Fibroblast of villous mesenchyme (primary cell): ENCODE data around the gene TNNC2. TPM values are rescaled to one million over a fixed set of nuclear protein-coding genes. Genes with fewer than 3 reads are reported as not detected.
"Not testable (repeated sequence)": the region's sequence is repeated elsewhere in the genome, so short reads cannot be mapped to it uniquely, and the experiment has no call there.

Experiments used
- DNase-seq: peaks from one replicate; pipeline ENCODE4 v3.0.0-alpha.2; 2010; ENCODE audit warnings: low read depth
- H3K4me3 ChIP-seq: 2 replicates; pipeline ENCODE4 v1.5.1; 2011; ENCODE audit warnings: low read depth, mild to moderate bottlenecking, low read length
- CTCF ChIP-seq: IDR thresholded peaks from 2 replicates; pipeline ENCODE4 v1.5.1; 2012; ENCODE audit warnings: low read depth, mild to moderate bottlenecking, low read length; ENCODE audit not compliant: insufficient read depth
- total RNA-seq: library from RNA; depleted of rRNA; stranded (reverse); fragments of >200 nt; gene quantifications from 2 replicates; pipeline ENCODE4 v1.2.3, GENCODE V29; 2012

The TNNC2 gene
- total RNA-seq, 1 donor: 0.43 TPM

DNA sequence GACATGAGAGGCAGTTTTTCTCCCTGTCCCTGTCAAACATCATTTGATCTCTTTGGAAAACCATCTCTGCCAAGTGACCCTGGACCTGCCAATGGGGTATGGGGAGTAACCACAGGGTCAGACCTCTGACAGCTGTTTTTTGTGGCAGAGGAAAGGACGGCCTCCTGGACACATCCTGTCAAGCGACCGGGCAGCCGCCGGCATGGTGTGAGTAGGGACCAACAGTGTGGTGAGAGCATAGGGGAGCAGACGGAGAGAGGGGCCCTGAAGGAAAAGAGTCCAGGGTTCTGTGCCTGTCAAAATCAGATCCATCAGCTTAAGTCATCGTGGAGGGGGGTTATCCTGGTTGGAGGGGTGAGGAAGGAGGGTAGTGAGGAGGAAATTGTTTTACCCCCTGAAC, 25.3 kb downstream of the TNNC2 start:
- TF ChIP-seq CTCF: no peak
- no peak overlapping the region for H3K4me3 ChIP-seq
- DNase-seq: no peak

DNA sequence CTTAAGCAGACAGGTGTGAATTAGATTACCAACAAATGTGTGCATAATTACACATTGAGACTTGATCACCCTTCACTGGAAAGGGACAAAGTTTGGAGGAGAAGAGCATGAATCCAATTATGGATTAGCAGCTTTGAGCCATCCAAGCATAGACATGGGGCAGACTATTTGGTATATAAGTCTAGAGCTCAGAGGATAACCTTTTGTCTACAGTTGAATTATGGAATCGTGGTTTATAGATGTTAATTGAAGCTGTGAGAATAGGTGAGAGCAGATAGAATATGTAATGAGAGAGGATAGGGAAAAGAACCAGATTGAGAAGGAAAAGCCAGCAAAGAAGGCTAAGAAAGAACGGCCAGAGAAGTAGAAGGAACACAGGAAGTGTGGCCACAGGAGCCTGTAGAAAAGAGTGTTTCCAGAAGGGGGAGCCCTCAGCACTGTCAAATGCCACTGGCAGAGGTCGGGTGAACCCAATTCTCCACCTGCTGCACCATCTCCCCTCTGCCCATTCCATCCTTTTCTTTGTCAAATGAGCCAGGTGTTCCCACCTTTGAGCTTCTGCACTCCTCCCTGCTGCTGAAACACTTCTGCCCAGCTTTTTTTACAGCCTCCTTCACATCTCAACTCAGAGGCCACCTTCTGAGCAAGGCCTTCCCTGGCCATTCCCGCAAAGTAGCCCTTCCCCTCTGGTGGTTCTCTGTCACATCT, 28.0 kb downstream of the TNNC2 start:
- no peak overlapping the region for H3K4me3 ChIP-seq
- peak; percentile 63 for DNase-seq
- peak; percentile 80 for TF ChIP-seq CTCF

DNA sequence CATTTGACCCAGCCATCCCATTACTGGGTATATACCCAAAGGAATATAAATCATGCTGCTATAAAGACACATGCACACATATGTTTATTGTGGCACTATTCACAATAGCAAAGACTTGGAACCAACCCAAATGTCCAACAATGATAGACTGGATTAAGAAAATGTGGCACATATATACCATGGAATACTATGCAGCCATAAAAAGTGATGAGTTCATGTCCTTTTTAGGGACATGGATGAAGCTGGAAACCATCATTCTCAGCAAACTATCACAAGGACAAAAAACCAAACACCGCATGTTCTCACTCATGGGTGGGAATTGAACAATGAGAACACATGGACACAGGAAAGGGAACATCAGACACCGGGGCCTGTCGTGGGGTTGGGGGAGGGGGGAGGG, 29.2 kb downstream of the TNNC2 start:
- DNase-seq, H3K4me3 ChIP-seq: not testable (repeated sequence)

GRCh38 chr20:45797510-45797909, 29.6 kb downstream of the TNNC2 start:
- DNase-seq, H3K4me3 ChIP-seq: not testable (repeated sequence)

DNA sequence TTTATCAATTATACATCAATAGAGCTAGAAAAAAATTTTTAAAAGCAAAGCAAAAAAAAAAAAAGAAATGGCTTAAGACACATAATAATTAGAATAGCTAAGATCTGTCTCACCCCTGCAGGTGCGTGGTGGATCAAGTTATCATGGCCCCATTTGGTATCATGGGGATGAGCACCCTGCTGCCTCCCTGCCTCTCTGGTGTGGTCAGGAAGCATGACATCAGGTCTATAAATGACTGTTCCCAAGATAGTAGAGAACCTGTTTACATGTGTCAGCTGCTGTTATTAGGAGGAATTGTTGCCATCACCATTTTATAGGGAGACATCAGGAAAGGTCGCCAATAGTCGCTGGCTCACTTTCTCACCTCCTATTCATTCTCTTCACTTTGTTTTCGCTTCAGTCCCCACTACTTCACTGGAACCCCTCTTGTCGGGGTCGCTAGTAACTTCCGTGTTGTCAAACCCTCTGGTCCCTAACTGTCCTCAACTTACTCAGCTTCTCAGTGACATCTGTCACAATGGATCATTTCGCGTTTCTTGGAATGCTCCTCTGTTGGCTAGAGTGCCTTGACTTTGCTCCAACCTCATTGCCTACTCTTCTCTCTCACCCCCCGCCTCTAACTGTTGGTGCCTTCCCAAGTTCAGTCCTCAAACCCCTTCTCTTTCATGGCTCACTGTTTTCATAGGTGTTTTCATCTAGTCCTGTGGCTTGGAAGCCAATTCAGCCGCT, 30.6 kb downstream of the TNNC2 start:
- H3K4me3 ChIP-seq: no peak overlapping the region
- TF ChIP-seq CTCF: no peak
- no peak for DNase-seq

DNA sequence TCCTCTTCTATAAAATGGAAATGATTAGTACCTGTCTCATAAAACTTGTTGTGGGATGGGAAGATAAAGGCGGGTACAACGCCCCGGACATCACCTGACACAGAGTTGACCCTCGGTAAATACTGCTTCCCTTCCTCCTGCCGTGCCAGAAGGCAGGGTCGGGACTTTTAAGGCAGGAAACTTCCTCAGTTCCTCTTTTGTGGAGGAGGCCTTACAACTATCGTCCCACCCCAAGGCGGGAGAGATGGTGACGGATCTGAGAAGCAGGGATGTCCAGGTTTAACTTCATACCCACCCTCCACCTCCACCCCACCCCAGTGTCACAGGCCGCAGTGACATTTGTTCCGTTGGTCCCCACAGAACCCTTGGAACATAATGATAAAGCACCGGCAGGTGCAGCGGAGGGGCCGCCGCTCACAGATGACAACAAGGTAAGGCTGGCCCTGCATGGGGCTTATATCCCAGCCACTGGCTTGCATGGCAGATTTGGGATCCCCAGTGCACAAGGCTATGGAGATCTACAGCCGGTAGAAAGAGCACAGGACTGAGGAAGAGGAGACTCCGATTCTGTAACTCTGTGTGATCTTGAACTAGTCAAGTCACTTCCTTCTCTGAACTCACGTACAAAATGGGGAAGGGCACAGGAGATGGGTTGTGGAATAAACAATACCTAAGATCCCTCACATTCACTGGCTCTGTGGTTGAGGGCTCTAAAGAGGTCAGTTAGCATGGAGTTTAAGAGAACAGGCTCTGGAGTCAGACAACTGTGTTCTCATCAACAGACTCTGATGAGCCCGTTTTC, 34.6 kb downstream of the TNNC2 start:
- peak overlapping the region; percentile 93 for H3K4me3 ChIP-seq
- TF ChIP-seq CTCF: no peak
- DNase-seq: no peak

DNA sequence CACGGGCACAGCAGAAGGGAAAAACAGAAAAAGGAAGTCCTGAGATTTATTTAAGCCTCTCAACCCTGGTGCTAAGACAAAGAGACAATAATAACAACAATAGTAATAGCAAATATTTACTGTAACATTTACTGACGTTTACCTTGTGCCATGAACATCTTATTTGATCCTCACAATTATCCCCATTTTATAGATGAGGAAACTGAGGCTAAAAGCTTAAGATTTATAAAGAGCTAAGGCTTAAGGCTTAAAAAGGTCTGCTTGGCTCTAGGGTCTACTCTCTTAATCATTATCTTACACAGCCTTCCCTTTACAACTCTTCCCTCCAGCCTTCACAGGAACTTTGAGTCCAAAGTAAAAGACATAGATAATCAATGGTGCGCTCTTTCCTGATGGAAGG, 38.8 kb downstream of the TNNC2 start:
- no peak for TF ChIP-seq CTCF
- no peak overlapping the region for H3K4me3 ChIP-seq
- no peak for DNase-seq
